HG03066 (cell line): ENCODE results near the gene ANKRD1.
"Not testable (repeated sequence)": the region's sequence is repeated elsewhere in the genome, so short reads cannot be mapped to it uniquely, and the experiment has no call there.

ENCODE experiments used
- ATAC-seq: cut with Tn5 transposase; IDR thresholded peaks from one replicate; pipeline ENCODE4 v1.9.1; 2021; ENCODE audit warnings: low read depth; ENCODE audit not compliant: unreplicated experiment

ANKRD1 gene

GRCh38 chr10:90913774-90914420 is 7.0 kb downstream of the ANKRD1 start:
- ATAC-seq, result no peak

GRCh38 chr10:90912854-90913479 is 7.9 kb downstream of the ANKRD1 start:
- no peak for ATAC-seq

GRCh38 chr10:90912174-90912573 is 8.7 kb downstream of the ANKRD1 start:
- ATAC-seq, result no peak

GRCh38 chr10:90911133-90912051 is 9.5 kb downstream of the ANKRD1 start:
- peak; percentile 94 for ATAC-seq

GRCh38 chr10:90906596-90906995 is 14.3 kb downstream of the ANKRD1 start:
- ATAC-seq, result no peak

GRCh38 chr10:90905925-90906324 is 15.0 kb downstream of the ANKRD1 start:
- ATAC-seq, result no peak

- not testable (repeated sequence) for ATAC-seq
These were observed 24.0 kb downstream of the ANKRD1 start for GRCh38 chr10:90896916-90897315.

- no peak for ATAC-seq
These were observed 27.7 kb downstream of the ANKRD1 start for GRCh38 chr10:90893190-90893589.

GRCh38 chr10:90890347-90890746 is 30.5 kb downstream of the ANKRD1 start:
- ATAC-seq, result no peak

GRCh38 chr10:90889636-90890035 is 31.3 kb downstream of the ANKRD1 start:
- no peak for ATAC-seq

GRCh38 chr10:90888387-90888786 is 32.5 kb downstream of the ANKRD1 start:
- ATAC-seq, result no peak

GRCh38 chr10:90887555-90887954 is 33.3 kb downstream of the ANKRD1 start:
- ATAC-seq, result no peak

- ATAC-seq, result no peak
These were observed 35.7 kb downstream of the ANKRD1 start for GRCh38 chr10:90885176-90885575.

GRCh38 chr10:90884431-90884830 is 36.5 kb downstream of the ANKRD1 start:
- ATAC-seq, result no peak

- ATAC-seq, result not testable (repeated sequence)
These were observed 40.7 kb downstream of the ANKRD1 start for GRCh38 chr10:90880059-90880719.

- no peak for ATAC-seq
These were observed 41.8 kb downstream of the ANKRD1 start for GRCh38 chr10:90879062-90879461.

- ATAC-seq, result no peak
These were observed 48.3 kb downstream of the ANKRD1 start for GRCh38 chr10:90872648-90873020.

- peak; percentile 98 for ATAC-seq
These were observed 48.9 kb downstream of the ANKRD1 start, which contains the start of gene RPP30 for GRCh38 chr10:90871766-90872647. Gene RPP30 (plus strand): TSS chr10:90871974. CDS start chr10:90871987, 13 bp downstream.

GRCh38 chr10:90871279-90871765 is 49.6 kb downstream of the ANKRD1 start:
- peak; percentile 49 for ATAC-seq
